Measurements from ENCODE around the gene SMOC2.

The SMOC2 gene

DNA sequence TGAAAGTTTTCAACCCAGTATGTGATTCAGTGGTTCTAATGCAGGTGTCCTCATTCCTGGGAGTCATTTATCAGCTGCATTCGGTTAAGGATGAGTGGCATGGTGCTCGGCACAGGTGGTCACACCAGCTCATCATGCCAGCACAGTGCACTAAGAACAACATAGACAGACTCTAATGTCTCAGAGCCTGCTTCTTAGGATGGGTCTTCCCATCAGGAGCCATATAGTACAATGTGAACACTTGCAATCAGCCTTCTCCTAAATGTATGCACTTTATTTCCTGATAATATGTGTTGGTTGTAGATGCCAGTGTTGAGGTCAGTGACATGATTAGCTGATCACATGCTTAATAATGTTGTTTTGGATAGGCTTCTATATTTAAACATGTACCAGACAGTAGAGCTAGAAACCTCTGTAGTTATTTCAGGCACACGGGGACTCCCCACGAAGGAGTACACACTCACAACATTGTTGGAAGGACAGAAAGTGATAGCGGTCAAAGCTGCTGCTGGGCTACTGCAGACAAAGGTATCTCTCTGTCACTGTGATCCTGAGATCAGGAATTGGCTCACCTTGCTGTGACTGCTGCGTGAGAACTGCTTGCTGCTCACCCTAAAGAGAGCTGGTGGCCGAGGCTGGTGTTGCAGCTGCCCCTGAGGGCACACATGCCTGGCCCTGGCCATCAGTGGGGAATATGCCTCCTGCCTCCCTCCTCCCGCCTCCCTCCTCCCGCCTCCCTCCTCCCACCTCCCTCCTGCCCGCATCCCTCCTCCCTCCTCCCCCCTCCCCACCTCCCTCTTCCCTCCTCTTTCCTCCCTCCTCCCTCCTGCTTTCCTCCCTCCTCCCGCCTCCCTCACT, 195.4 kb downstream of the SMOC2 start:
- no peak for DNase-seq

DNA sequence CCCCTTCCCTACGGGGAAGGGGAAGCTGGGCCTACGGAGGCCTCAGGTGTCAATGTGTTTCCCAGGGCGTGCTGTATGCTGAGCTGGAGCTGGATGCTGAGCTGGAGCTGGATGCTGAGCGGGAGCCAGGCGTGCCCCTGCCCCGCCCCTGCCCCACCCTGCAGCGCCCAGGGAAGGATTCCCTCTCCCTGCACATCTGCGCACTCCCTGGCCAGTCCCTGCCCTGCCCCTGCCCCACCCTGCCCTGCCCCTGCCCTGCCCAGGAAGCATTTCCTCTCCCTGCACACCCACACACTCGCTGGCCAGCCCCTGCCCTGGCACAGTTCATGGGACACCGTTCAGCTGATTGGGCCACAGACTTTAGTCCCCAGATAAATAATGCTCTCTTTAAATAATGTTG, 196.8 kb downstream of the SMOC2 start:
- DNase-seq: no peak

DNA sequence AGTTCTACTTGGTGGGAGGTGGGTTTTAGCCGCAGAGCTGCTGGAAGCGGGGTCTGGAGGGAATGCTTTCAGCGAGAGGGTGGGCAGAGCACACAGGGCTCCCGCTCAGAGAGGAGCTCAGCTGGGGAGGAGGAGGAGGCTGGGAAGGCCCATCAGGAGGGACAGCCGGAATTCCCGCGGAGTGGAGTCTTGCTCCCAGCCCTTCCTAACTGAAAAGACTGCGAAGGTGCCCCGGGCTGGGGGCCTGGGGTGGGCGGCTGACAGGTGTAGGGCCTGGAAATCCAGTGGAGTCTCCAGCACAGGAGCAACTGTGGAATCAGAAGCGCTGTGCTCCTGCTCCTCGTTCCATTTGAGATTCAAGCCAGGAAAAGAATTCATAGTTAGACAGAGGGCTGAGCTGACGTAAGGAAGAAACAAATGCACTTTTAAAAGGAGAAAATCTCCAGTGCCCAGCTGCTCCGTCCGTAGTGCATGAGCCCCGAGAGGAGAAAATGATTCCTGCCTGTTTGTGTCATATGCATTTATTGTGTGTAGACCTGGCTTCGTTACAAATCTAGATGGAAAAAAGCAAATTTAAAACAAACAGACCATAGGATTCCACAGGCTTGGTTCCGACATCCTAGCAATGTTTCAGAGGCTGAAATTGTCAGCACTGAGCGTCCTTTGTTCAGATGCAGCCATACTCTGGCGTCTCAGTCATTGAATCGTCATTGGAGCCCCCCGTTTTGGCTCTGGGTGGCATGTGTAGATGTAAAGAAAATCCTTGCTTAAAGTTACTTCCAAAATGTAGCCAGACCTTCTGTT, 197.7 kb downstream of the SMOC2 start:
- no peak for DNase-seq

DNA sequence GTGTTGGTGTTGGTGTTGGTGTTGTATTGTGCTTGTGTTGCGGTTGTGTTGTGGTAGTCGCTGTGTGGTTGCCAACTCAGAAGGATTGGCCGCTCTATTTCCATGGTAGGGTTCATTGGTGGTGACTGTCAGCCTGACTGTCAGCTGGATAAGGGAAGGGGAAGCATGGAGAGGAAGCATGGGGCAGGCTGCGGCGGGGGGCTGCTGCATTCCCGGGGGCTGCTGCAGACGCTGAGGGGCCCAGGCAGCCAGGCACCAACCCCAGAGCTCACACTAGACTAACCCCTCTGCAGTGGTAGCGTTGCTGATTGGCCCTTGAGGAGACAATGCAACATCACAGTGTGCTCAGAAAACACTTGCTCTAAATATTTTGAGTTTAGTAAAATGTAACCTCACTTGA, 199.2 kb downstream of the SMOC2 start:
- no peak for DNase-seq

DNA sequence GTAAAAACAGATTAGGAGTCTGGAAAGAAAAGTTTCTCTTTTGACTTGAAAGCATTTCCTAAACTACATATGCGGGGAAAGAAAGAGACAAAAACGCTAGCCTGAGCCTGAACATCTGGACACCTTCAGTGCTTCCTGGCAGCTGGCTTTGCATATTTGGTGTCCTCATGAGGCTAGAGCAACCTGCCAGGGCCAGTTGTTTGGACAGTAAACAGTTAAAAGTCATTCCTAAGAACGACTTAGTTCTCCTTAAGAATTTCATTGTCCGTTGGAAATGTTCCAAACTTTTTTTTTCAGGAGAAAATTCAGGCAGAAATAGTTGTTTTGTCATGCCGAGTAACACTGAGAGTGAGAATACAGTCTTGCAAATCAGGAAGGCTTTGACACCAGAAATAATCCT, 199.8 kb downstream of the SMOC2 start:
- no peak for DNase-seq

DNA sequence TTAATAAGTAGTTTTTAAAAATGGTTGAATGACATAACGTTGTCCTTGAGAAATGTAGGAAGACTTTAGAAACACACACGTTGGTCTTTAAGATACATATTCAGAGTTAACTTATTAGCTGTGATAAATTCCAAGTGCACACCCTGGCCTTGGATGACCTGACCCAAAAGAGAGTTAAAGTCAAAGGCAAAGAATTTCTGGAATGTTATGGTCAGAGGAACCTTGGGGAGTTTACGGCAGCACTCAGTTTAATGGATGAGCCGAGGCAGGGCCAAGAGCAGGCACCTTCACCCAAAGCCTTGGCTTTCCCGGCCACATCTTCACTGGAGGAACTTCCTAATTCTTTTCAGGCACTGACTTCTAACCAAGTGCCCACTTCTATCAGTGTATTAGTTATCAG, 200.5 kb downstream of the SMOC2 start:
- DNase-seq: no peak

DNA sequence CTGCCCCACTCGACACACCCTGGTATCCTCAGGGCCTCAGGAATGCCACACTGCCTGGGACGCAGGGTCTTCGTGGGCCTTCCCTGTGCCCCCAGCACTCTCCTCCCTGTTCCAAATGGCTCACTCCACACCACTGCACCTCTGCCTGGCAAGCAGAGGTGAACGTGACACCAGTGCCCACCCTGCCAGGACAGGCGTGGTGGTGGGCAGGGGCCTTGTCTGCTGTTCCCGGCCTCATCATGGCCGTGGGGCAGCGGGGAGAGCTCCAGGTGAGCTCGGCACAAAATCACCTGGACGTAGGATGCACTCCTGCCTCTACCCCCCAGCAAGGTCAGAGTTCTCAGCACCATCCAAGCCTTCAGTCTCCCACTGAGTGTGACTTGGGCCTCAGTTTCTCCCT, 202.4 kb downstream of the SMOC2 start:
- DNase-seq: no peak

DNA sequence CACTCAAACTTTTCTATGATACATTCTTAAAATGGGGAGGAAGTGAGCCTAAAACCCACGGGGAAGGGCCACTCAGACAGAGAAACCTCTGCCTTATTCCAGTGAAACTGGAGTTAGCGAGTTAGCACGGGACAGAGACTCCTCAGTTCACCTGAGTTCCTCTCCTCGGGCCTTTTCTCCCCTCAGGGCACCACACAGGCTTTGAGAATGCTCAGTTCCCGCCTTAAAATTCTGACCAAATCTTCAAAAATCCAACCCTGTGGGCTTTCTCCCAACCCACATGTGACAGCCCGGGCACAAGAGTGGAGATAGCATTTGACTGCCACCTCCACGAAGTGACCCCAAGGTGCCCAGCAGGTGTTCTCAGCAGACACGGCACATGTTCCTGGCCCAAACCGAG, 204.3 kb downstream of the SMOC2 start:
- no peak for DNase-seq

DNA sequence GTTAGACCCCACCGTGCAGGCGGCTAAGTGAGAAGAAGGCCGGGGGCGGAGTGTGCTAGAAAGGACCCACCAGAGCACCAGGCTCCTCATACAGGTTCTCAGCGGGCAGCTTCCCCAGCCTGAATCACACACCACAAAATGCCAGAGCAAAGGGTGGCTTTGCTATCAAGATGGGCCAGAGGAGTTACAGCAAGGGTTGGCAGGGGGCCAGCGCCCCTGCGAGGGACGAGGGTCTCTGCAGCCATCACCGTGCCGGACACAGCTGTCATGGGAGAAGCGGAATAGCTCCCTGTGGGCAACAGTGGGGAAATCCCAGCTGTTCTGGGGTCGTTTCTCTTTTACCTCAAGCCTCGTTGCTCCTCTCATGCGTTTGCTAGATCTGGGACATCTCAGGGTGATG, 206.3 kb downstream of the SMOC2 start:
- no peak for DNase-seq

DNA sequence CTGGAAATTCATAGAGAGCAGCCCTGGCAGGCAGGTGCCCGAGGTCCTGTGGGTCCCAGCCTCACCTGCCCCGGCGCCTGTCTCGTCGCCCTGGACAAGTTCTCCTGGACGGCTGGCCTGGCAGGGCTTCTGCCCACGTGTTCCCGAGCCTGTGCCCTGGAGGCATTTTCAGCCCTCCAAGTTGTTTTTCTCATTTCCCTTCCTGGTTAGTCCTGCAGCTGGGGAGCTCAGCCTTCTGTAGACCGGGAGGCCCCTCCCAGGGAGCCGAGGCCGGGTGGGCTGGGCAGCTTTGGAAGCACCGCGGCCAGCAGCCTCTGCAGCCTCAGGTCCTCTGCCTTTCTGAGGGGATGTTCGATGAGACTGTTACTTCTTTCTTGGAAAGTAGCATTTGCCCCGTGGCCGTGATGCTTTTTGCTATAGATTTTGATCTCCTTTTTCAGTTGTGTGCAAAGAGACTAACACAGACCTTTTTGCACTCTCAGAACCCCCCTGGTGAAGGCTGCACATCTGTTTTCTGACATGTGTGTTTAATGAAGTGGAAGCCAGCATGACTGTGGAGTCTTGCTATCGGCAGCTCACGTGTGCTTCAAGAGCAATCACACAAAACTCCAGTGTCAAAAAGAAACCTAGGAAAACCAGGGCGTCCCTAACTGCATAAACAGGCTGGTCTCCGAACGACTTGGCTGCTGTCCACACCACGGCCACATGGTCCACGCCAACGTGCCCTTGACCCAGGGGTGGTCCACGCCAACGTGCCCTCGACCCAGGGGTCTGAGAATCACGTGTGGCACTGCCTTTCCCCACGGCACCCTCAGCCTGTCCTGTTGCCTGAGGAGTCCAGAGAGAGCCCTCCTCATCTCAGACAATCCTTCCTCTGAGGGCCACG, 207.5 kb downstream of the SMOC2 start:
- no peak for DNase-seq

DNA sequence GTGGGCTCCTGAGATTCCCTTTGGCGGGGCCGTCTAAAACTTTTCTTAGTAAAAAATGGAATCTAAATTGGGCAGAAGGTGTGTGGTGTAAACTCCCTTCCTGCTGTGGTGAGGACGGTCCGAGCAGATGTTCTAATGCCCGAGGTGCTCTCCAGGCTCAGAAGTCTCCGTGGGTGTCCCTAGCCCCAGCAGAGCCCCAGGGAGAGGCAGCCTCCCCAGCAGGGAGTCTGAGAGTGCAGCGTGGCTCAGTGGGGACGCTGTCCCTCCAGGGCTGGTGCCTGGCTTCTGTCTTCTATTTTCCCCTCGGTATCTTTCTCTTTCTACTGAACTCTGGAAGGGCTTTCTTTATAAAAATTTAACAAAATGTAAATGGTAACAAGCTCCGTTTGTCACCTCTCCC, 208.2 kb downstream of the SMOC2 start:
- DNase-seq: no peak

DNA sequence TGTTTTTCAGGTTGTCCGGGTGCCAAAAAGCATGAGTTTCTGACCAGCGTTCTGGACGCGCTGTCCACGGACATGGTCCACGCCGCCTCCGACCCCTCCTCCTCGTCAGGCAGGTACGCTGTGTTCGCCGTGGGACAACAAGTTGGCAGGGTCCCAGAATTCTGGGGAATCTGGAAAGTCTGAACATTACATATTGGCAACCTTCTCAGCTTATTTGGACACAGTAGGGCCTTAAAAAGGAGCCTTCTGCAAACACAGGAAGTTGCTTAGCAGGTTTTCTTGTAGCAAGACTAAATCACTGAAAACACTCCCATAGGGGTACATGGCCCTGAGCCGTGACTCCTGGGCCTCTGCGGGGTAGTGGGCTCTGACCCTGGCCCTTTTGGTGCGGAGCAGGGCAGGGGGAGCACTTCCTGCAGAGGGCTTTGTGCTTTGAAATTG, 209.7 kb downstream of the SMOC2 start:
- no peak for DNase-seq

DNA sequence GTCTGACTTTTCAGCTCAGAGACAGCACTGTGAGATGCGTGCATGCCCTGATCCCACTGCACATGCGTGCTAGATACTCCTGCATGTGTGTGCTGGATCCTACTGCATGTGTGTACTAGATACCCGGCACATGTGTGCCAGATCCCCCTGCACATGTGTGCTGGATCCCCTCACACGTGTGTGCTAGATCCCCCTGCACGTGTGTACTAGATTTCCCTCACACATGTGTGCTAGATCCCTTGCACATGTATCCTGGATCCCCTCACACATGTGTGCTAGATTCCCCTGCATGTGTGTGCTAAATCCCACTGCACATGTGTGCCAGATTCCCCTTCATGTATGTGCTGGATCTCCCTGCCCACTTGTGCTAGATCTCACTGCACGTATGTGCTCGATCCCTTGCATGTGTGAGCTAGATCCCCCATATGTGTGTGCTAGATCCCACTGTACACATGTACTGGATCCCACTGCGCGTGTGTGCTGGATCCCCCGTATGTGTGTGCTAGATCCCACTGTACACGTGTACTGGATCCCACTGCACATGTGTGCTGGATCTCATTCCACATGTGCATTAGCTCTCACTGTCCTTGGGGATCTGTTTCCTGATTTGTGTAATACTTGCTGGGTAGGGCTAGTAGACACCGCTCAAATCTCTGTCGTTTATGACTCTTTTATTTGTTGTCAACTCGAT, 214.6 kb downstream of the SMOC2 start:
- DNase-seq: no peak

DNA sequence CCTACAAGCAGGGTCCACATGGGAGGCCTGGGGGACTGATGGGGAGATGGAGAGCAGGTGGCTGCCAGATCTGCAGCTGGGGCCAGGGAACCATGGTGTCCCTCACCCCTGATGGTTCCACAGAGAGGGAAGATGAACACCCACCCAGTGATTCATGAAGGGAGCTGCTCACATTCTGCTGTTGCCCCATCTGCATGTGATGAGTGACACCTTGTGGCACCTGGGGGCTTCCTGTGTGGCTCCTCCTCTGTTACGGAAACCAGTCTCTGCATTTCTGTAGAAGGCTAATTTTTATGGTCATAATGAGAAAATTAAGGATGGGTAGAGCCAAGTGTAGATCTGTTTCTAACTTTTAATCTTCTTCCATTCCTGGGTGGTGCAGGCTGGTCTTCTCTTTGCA, 217.1 kb downstream of the SMOC2 start:
- no peak for DNase-seq

DNA sequence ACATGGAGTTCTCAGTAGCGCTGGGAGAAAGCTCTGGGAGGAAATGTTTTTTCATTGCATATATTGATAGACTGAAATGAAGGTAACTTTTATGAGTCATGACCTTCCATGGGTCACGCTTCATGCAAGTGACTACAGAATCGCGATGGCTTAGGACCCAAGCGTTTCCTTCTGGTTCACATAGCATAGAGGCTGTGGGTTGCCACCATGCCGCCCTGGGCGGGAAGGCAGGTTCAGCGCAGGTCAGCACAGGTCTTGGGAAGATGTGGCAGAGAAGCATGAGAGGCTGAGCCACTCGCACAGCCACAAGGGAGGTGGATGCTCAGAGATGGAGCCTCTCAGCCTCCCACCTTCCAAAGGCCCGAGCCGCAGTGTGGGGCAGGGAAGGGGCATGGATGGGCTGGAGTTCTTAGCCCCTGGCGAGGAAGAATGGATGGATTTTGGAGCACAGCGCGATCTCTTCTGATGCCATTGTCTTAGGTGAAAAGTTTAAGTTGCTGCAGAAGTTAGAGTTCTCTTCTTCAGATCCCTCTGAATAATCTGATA, 219.5 kb downstream of the SMOC2 start:
- DNase-seq: no peak

DNA sequence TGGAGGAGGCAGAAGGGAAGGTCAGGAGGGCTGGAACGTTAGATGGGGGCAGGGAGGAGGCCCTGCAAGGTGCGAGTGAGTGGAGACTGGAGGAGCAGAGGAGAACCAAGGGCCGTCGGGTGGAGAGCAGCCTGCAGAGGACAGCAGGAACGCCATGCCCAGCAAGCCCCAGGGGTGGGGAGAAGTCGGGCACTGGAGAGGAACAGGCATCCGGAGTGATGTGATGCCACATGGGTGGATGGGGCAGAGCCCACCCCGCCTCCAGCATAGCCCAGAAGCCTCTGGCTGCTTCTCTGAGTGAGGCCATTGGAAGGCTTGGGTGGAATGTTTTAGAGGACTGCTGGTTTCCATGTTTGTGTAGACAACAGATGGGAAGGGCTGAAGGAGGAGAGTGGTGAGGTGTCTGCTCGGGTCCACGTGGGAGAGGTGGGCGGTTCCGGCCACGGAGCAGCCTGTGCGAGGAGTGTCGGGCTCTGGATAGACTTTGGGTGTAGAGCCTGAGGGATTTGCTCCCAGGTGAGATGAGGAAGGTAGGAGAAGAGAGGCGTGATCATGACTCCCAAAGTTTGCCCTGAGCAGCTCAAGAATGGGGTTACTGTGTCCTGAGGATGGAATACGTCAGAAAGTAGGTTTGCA, 221.4 kb downstream of the SMOC2 start:
- DNase-seq: no peak

DNA sequence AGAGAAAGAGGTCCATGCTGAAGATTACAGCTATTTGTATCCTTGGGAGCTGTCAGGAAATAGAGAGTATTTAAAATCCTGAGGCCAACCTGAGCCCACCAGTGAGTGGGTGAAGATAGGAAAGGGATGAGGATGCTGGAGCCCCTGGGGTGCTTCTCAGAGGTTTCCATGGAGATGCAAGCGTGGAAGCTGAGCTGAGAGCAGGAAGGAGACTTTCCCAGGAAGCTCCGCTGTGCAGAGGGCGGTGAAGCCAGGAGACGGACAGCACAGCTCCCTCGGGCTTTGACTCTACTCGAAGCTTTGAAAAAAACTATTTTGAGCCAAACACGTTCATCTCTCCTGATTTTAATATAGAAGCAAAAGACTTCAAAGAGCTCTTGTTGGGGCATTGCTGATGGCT, 222.1 kb downstream of the SMOC2 start:
- DNase-seq: no peak

DNA sequence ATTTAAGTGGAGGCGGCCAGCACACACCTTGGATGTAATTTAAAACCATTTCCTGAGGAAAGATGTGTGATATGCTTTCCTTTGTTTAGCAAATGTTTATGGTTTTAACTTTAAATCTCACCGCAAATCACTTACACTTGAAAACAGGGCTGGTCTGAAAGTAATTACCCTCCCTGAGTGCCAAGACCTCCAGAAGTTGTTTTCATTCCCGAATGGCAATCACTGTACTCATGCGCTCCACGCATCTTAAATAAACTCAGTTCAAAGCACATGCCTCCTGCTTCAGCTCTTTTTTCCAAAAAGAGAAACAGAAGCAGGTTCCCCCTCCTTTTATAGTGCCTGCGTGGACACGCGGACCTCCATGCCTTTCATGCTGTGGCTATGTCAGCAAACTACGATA, 224.0 kb downstream of the SMOC2 start:
- no peak for DNase-seq

DNA sequence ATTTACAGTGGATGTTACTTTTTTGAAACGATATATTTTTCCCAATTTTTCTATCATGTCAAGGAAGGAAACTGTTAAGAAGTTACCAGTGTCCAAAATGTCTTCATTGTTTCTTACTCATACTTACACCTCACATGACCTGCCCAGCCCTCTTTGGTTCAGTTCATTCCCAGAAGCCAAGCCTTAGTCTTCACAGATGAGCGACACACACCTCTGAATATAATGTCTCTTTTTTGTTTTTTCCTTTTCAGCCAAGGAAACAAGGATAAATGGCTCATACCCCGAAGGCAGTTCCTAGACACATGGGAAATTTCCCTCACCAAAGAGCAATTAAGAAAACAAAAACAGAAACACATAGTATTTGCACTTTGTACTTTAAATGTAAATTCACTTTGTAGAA, 225.2 kb downstream of the SMOC2 start:
- DNase-seq: no peak

DNA sequence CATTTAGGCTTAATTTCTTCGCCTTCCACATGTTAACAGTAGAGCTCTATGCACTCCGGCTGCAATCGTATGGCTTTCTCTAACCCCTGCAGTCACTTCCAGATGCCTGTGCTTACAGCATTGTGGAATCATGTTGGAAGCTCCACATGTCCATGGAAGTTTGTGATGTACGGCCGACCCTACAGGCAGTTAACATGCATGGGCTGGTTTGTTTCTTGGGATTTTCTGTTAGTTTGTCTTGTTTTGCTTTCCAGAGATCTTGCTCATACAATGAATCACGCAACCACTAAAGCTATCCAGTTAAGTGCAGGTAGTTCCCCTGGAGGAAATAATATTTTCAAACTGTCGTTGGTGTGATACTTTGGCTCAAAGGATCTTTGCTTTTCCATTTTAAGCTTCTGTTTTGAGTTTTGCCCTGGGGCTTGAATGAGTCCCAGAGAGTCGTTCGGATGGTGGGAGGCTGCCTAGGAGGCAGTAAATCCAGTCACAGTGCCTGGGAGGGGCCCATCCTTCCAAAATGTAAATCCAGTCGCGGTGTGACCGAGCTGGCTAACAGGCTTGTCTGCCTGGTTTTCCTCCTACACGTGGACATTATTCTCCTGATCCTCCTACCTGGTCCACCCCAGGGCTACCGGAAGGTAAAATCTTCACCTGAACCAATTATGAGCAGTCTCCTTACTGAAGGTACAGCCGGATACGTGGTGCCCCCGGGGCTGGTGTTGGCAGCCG, 225.9 kb downstream of the SMOC2 start:
- no peak for DNase-seq

DNA sequence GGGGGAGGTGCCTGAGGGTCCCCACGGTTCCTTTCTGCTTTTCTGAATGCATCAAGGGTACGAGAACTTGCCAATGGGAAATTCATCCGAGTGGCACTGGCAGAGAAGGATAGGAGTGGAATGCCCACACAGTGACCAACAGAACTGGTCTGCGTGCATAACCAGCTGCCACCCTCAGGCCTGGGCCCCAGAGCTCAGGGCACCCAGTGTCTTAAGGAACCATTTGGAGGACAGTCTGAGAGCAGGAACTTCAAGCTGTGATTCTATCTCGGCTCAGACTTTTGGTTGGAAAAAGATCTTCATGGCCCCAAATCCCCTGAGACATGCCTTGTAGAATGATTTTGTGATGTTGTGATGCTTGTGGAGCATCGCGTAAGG, 226.4 kb downstream of the SMOC2 start:
- no peak for DNase-seq
